Measurements from ENCODE around the gene GATAD1.
A peak's percentile ranks its signal among the peaks of the same experiment; 100 is the strongest.

DNA sequence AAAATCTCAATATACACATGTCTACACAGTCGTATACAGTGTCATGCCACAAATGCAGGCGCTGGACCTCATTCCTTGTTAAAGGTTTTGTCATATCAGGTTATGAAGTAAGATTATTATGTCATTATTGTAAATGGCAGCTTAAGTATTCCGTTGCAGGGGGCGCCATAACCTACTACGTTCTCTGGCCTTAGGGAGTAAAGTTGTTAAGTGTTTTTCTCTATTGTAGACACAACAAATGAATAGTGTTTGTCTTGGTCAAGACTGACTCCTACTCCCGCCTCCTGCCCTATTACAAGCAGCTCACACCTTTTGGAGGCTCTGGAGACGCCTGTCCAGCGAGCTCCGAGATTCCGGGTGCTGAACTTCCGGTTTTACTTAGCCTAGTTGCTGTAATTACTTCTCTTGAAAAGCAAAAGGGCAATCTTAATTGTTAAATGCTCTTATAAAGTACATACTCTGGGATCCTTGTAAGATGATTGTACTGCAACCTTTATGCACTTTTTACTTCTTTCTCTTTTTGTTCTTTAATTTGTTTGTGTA lies 994 bp downstream of the GATAD1 start:
- TF ChIP-seq, protein P1, sequence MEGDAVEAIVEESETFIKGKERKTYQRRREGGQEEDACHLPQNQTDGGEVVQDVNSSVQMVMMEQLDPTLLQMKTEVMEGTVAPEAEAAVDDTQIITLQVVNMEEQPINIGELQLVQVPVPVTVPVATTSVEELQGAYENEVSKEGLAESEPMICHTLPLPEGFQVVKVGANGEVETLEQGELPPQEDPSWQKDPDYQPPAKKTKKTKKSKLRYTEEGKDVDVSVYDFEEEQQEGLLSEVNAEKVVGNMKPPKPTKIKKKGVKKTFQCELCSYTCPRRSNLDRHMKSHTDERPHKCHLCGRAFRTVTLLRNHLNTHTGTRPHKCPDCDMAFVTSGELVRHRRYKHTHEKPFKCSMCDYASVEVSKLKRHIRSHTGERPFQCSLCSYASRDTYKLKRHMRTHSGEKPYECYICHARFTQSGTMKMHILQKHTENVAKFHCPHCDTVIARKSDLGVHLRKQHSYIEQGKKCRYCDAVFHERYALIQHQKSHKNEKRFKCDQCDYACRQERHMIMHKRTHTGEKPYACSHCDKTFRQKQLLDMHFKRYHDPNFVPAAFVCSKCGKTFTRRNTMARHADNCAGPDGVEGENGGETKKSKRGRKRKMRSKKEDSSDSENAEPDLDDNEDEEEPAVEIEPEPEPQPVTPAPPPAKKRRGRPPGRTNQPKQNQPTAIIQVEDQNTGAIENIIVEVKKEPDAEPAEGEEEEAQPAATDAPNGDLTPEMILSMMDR (IDR thresholded peaks at IDR 0.05; ENCODE audit: insufficient read depth, low read length, poor library complexity, severe bottlenecking): peak; percentile 89
- no peak for TF ChIP-seq EZH2phosphoT487 (conservative IDR thresholded peaks at IDR 0.05; ENCODE audit: low read length)
